CD8-positive, alpha-beta memory T cell (primary cell): ENCODE results near the gene CSF1R. TPM values are rescaled to one million over a fixed set of nuclear protein-coding genes. Genes with fewer than 3 reads are reported as not detected.

Experiments
- CTCF ChIA-PET: fragments of 350-600 bp; sonication (Branson Sonifier 250); formaldehyde crosslinking; loops from one replicate; lab custom pipeline; 2021; ENCODE audit warnings: antibody characterized with exemption; lab: Charles Lee
- POLR2A ChIA-PET: fragments of 350-600 bp; sonication (Branson Sonifier 250); formaldehyde crosslinking; loops from one replicate; lab custom pipeline; 2021; ENCODE audit warnings: antibody characterized with exemption; lab: Charles Lee
- DNase-seq, 5 donors: peaks; one replicate each; pipeline versions ENCODE4 v3.0.0 to v3.0.0-alpha.2; 2020 to 2022; ENCODE audit warnings: mixed read lengths in 1 of 5
- H3K27ac ChIP-seq: one replicate; pipeline ENCODE4 v1.7.0; 2013; ENCODE audit warnings: low read depth, mild to moderate bottlenecking, low read length, moderate library complexity
- H3K27me3 ChIP-seq: 2 replicates; pipeline ENCODE4 v1.7.0; 2013; ENCODE audit warnings: low read length, mild to moderate bottlenecking; ENCODE audit not compliant: insufficient read depth, poor library complexity, severe bottlenecking
- H3K36me3 ChIP-seq: 2 replicates; pipeline ENCODE4 v1.7.0; 2013; ENCODE audit warnings: mild to moderate bottlenecking, low read length, moderate library complexity; ENCODE audit not compliant: insufficient read depth
- H3K4me1 ChIP-seq: 2 replicates; pipeline ENCODE4 v1.7.0; 2013; ENCODE audit warnings: mild to moderate bottlenecking, low read length, moderate library complexity; ENCODE audit not compliant: insufficient read depth
- H3K4me3 ChIP-seq: 2 replicates; pipeline ENCODE4 v1.7.0; 2013; ENCODE audit warnings: mild to moderate bottlenecking, low read length
- H3K9me3 ChIP-seq: 2 replicates; pipeline ENCODE4 v1.7.0; 2013; ENCODE audit warnings: mild to moderate bottlenecking, low read length
- H3K27ac Mint-ChIP-seq, 8 donors: one replicate each; pipeline ENCODE4 v1.8.0; 2020 to 2021; ENCODE audit warnings: mixed read lengths in 8 of 8, mild to moderate bottlenecking in 6 of 8, inconsistent platforms in 3 of 8, moderate library complexity in 3 of 8
- H3K27me3 Mint-ChIP-seq, 2 donors: one replicate each; pipeline ENCODE4 v1.8.0; 2020 to 2021; ENCODE audit warnings: mixed read lengths in 2 of 2, mild to moderate bottlenecking in 1 of 2, moderate library complexity in 1 of 2
- H3K36me3 Mint-ChIP-seq, 3 donors: one replicate each; pipeline ENCODE4 v1.8.0; 2020 to 2021; ENCODE audit warnings: mixed read lengths in 3 of 3, inconsistent platforms in 1 of 3, mild to moderate bottlenecking in 1 of 3
- H3K4me1 Mint-ChIP-seq, 3 donors: one replicate each; pipeline ENCODE4 v1.8.0; 2020 to 2021; ENCODE audit warnings: mixed read lengths in 3 of 3, inconsistent platforms in 1 of 3, mild to moderate bottlenecking in 1 of 3
- H3K4me3 Mint-ChIP-seq, 7 donors: one replicate each; pipeline ENCODE4 v1.8.0; 2020 to 2021; ENCODE audit warnings: mixed read lengths in 7 of 7, mild to moderate bottlenecking in 6 of 7, moderate library complexity in 4 of 7, inconsistent platforms in 2 of 7
- H3K9me3 Mint-ChIP-seq, 5 donors: one replicate each; pipeline ENCODE4 v1.8.0; 2020 to 2022; ENCODE audit warnings: mixed read lengths in 5 of 5, mild to moderate bottlenecking in 3 of 5, moderate library complexity in 2 of 5, inconsistent platforms in 1 of 5
- polyA plus RNA-seq: library from polyadenylated mRNA; unstranded; fragments of 300-500 nt; fragmentation: Illumina TruSeq; gene quantifications from one replicate; pipeline ENCODE4 v1.2.3, GENCODE V29; 2021
- total RNA-seq, 2 experiments: library from RNA; stranded (reverse); gene quantifications; one replicate each; pipeline ENCODE4 v1.2.3, GENCODE V29; 2021

The CSF1R gene
- total and polyA plus RNA-seq, 3 experiments from 2014 or later, result 0.59 to 2.7 (median 1.7) TPM

- Mint-ChIP-seq H3K9me3 (no peaks in the 10 kb centered on the region), H3K4me3 (no peak overlapping the region), H3K27me3 (peaks cover 0 to 1% of the 10 kb centered on the region in 2 donors), H3K27ac (no peak overlapping the region), H3K36me3 (peaks cover 0 to 29% (median 7%) of the 10 kb centered on the region in 3 donors), H3K4me1 (no peaks in the 10 kb centered on the region)
- no peak overlapping the region for H3K27ac ChIP-seq
- CTCF ChIA-PET, result no interaction called here
- no peak for DNase-seq
- POLR2A ChIA-PET, result no interaction called here
- H3K27me3 ChIP-seq, result no peaks in the 10 kb centered on the region
- no peaks in the 10 kb centered on the region for H3K4me1 ChIP-seq
- no peaks in the 10 kb centered on the region for H3K9me3 ChIP-seq
- H3K4me3 ChIP-seq, result no peak overlapping the region
- peaks cover 11% of the 10 kb centered on the region for H3K36me3 ChIP-seq
Observed at GRCh38 chr5:150057052-150057451, 29.3 kb downstream of the CSF1R start.

GRCh38 chr5:150056075-150056443 lies 30.3 kb downstream of the CSF1R start:
- Histone ChIP-seq H3K27ac (no peak overlapping the region), H3K4me3 (no peak overlapping the region), H3K27me3 (no peaks in the 10 kb centered on the region), H3K9me3 (no peaks in the 10 kb centered on the region), H3K36me3 (peaks cover 21% of the 10 kb centered on the region), H3K4me1 (no peaks in the 10 kb centered on the region)
- Mint-ChIP-seq H3K9me3 (no peaks in the 10 kb centered on the region), H3K36me3 (peaks cover under 1 to 39% (median 13%) of the 10 kb centered on the region in 3 donors), H3K4me3 (no peak overlapping the region), H3K27me3 (peaks cover 0 to 1% of the 10 kb centered on the region in 2 donors), H3K27ac (no peak overlapping the region), H3K4me1 (no peaks in the 10 kb centered on the region)
- ChIA-PET POLR2A (no interaction called here), CTCF (no interaction called here)
- no peak for DNase-seq

- H3K36me3 Mint-ChIP-seq, result peaks cover 5 to 44% (median 15%) of the 10 kb centered on the region in 3 donors
- no peak for DNase-seq
- no peaks in the 10 kb centered on the region for H3K4me1 Mint-ChIP-seq
- POLR2A ChIA-PET, result no interaction called here
- H3K27ac Mint-ChIP-seq, result peak overlapping the region in 1 of 8 donors; percentile 32
- no peak overlapping the region for H3K4me3 Mint-ChIP-seq
- no peak overlapping the region for H3K27ac ChIP-seq
- peaks cover 26% of the 10 kb centered on the region for H3K36me3 ChIP-seq
- no peaks in the 10 kb centered on the region for H3K4me1 ChIP-seq
- no peak overlapping the region for H3K4me3 ChIP-seq
- CTCF ChIA-PET, result interaction anchor here (0.8 kb wide), 1 partner anchor 14 kb away, joined by 3 read pairs; no protein-coding TSS in a partner anchor
- H3K27me3 Mint-ChIP-seq, result peaks cover 0 to 1% of the 10 kb centered on the region in 2 donors
- no peaks in the 10 kb centered on the region for H3K27me3 ChIP-seq
- H3K9me3 Mint-ChIP-seq, result no peaks in the 10 kb centered on the region
- no peaks in the 10 kb centered on the region for H3K9me3 ChIP-seq
Observed at GRCh38 chr5:150055326-150056074, 30.9 kb downstream of the CSF1R start.

- no peaks in the 10 kb centered on the region for H3K4me1 ChIP-seq
- no peak for DNase-seq
- Mint-ChIP-seq H3K9me3 (no peaks in the 10 kb centered on the region), H3K27ac (no peak overlapping the region), H3K27me3 (peaks cover 0 to 1% of the 10 kb centered on the region in 2 donors), H3K4me1 (no peaks in the 10 kb centered on the region), H3K36me3 (peaks cover 8 to 54% (median 18%) of the 10 kb centered on the region in 3 donors), H3K4me3 (no peak overlapping the region)
- H3K4me3 ChIP-seq, result no peak overlapping the region
- H3K36me3 ChIP-seq, result peaks cover 34% of the 10 kb centered on the region
- H3K27me3 ChIP-seq, result no peaks in the 10 kb centered on the region
- H3K9me3 ChIP-seq, result no peaks in the 10 kb centered on the region
- ChIA-PET CTCF (interaction anchor here (0.8 kb wide), 1 partner anchor 15 kb away, joined by 3 read pairs; no protein-coding TSS in a partner anchor), POLR2A (no interaction called here)
- no peak overlapping the region for H3K27ac ChIP-seq
Observed at GRCh38 chr5:150054569-150054968, 31.8 kb downstream of the CSF1R start.

- H3K4me1 ChIP-seq, result no peaks in the 10 kb centered on the region
- H3K9me3 ChIP-seq, result no peaks in the 10 kb centered on the region
- Mint-ChIP-seq H3K36me3 (peaks cover 16 to 61% (median 25%) of the 10 kb centered on the region in 3 donors), H3K4me3 (no peak overlapping the region), H3K27ac (no peak overlapping the region), H3K9me3 (no peaks in the 10 kb centered on the region), H3K4me1 (no peaks in the 10 kb centered on the region), H3K27me3 (no peaks in the 10 kb centered on the region)
- DNase-seq, result no peak
- ChIA-PET CTCF (no interaction called here), POLR2A (no interaction called here)
- H3K27ac ChIP-seq, result no peak overlapping the region
- H3K27me3 ChIP-seq, result no peaks in the 10 kb centered on the region
- H3K4me3 ChIP-seq, result no peak overlapping the region
- peaks cover 41% of the 10 kb centered on the region for H3K36me3 ChIP-seq
Observed at GRCh38 chr5:150053713-150054392, 32.5 kb downstream of the CSF1R start.

GRCh38 chr5:150052956-150053712 lies 33.2 kb downstream of the CSF1R start:
- Mint-ChIP-seq H3K27ac (no peak overlapping the region), H3K4me3 (no peak overlapping the region), H3K27me3 (no peaks in the 10 kb centered on the region), H3K36me3 (peaks cover 23 to 68% (median 32%) of the 10 kb centered on the region in 3 donors), H3K9me3 (no peaks in the 10 kb centered on the region), H3K4me1 (no peaks in the 10 kb centered on the region)
- no peak for DNase-seq
- Histone ChIP-seq H3K27me3 (no peaks in the 10 kb centered on the region), H3K4me3 (no peak overlapping the region), H3K36me3 (peaks cover 48% of the 10 kb centered on the region), H3K27ac (no peak overlapping the region), H3K9me3 (no peaks in the 10 kb centered on the region), H3K4me1 (no peaks in the 10 kb centered on the region)
- ChIA-PET CTCF (no interaction called here), POLR2A (no interaction called here)

GRCh38 chr5:150052226-150052955 lies 34.0 kb downstream of the CSF1R start:
- no peak for DNase-seq
- no peaks in the 10 kb centered on the region for H3K27me3 ChIP-seq
- H3K36me3 Mint-ChIP-seq, result peaks cover 30 to 75% (median 32%) of the 10 kb centered on the region in 3 donors
- peaks cover 56% of the 10 kb centered on the region for H3K36me3 ChIP-seq
- peaks cover 0 to 4% of the 10 kb centered on the region in 2 donors for H3K27me3 Mint-ChIP-seq
- H3K4me1 ChIP-seq, result no peaks in the 10 kb centered on the region
- no peak overlapping the region for H3K4me3 ChIP-seq
- H3K9me3 Mint-ChIP-seq, result no peaks in the 10 kb centered on the region
- H3K27ac Mint-ChIP-seq, result no peak overlapping the region
- no peaks in the 10 kb centered on the region for H3K4me1 Mint-ChIP-seq
- ChIA-PET CTCF (no interaction called here), POLR2A (no interaction called here)
- no peak overlapping the region for H3K27ac ChIP-seq
- H3K9me3 ChIP-seq, result no peaks in the 10 kb centered on the region
- H3K4me3 Mint-ChIP-seq, result no peak overlapping the region
